Fibroblast of lung (primary cell): Measurements from ENCODE around the gene PIM3. TPM values are rescaled to one million over a fixed set of nuclear protein-coding genes. Genes with fewer than 3 reads are reported as not detected.
A peak's percentile ranks its signal among the peaks of the same experiment; 100 is the strongest.

Source experiments
- DNase-seq, 2 donors: peaks; one replicate each; pipeline versions ENCODE4 v3.0.0 to v3.0.0-alpha.2; 2010; ENCODE audit warnings: low read depth in 2 of 2
- H2AFZ ChIP-seq: 2 replicates; pipeline ENCODE4 v1.5.1; 2012; ENCODE audit warnings: low read length, control low read depth, inconsistent platforms
- H3K27ac ChIP-seq: 2 replicates; pipeline ENCODE4 v1.5.1; 2011; ENCODE audit warnings: low read length, control low read depth; ENCODE audit not compliant: insufficient read depth
- H3K27me3 ChIP-seq: 2 replicates; pipeline ENCODE4 v1.5.1; 2011; ENCODE audit warnings: mild to moderate bottlenecking, low read length; ENCODE audit not compliant: control insufficient read depth, insufficient read depth
- H3K36me3 ChIP-seq: 2 replicates; pipeline ENCODE4 v1.5.1; 2011; ENCODE audit warnings: low read length; ENCODE audit not compliant: control insufficient read depth, insufficient read depth
- H3K4me1 ChIP-seq: 2 replicates; pipeline ENCODE4 v1.5.1; 2011; ENCODE audit warnings: low read length; ENCODE audit not compliant: control insufficient read depth, insufficient read depth; ENCODE audit errors: extremely low read depth
- H3K4me2 ChIP-seq: 2 replicates; pipeline ENCODE4 v1.5.1; 2011; ENCODE audit warnings: low read length, control low read depth; ENCODE audit not compliant: insufficient read depth; ENCODE audit errors: extremely low read depth
- H3K4me3 ChIP-seq, 4 experiments: fragments of 200-600 bp in 1 of 4; sonication (generic) in 1 of 4; replicated peaks in 1 of 4; 2 replicates each; pipeline ENCODE4 v1.5.1; 2011 to 2016; ENCODE audit warnings: low read length in 4 of 4, low read depth in 3 of 4, mild to moderate bottlenecking in 3 of 4, control low read depth in 2 of 4, inconsistent platforms in 1 of 4, mixed read lengths in 1 of 4; ENCODE audit not compliant: insufficient read depth in 1 of 4; ENCODE audit errors: control extremely low read depth in 1 of 4
- H3K79me2 ChIP-seq: 2 replicates; pipeline ENCODE4 v1.5.1; 2012; ENCODE audit warnings: mild to moderate bottlenecking, low read length, inconsistent platforms; ENCODE audit not compliant: control insufficient read depth, insufficient read depth
- H3K9ac ChIP-seq: 2 replicates; pipeline ENCODE4 v1.5.1; 2011; ENCODE audit warnings: mild to moderate bottlenecking, low read length, control low read depth; ENCODE audit not compliant: insufficient read depth
- H3K9me3 ChIP-seq: 2 replicates; pipeline ENCODE4 v1.5.1; 2012; ENCODE audit warnings: low read depth, low read length; ENCODE audit not compliant: control insufficient read depth, insufficient read depth
- H4K20me1 ChIP-seq: 2 replicates; pipeline ENCODE4 v1.5.1; 2011; ENCODE audit warnings: low read length; ENCODE audit not compliant: control insufficient read depth, insufficient read depth; ENCODE audit errors: extremely low read depth
- CTCF ChIP-seq, 2 donors: IDR thresholded peaks in 1 of 2; conservative IDR thresholded peaks in 1 of 2; 1 replicate in 1 of 2; 2 replicates in 1 of 2; pipeline ENCODE4 v1.5.1; 2011 to 2012; ENCODE audit warnings: low read length in 2 of 2, control low read depth in 1 of 2, inconsistent platforms in 1 of 2, low read depth in 1 of 2, mild to moderate bottlenecking in 1 of 2
- EZH2 ChIP-seq: IDR thresholded peaks from 2 replicates; pipeline ENCODE4 v1.5.1; 2012; ENCODE audit warnings: low read length, control low read depth, mild to moderate bottlenecking; ENCODE audit errors: missing control alignments
- polyA plus RNA-seq, 2 donors: library from polyadenylated mRNA; depleted of rRNA in 1 of 2; stranded (reverse) in 1 of 2; unstranded in 1 of 2; fragments of >200 nt; gene quantifications; 2 replicates each; pipeline ENCODE4 v1.2.1, GENCODE V29; 2011 to 2012; ENCODE audit warnings: missing spikeins in 1 of 2
- total RNA-seq: library from RNA; depleted of rRNA; stranded (reverse); fragments of >200 nt; gene quantifications from 2 replicates; pipeline ENCODE4 v1.2.1, GENCODE V29; 2014

PIM3 gene
- total and polyA plus RNA-seq, 2 donors (not counting 1 experiment from before 2014, with no cell fraction given): 6.8 to 47.7 TPM

DNA sequence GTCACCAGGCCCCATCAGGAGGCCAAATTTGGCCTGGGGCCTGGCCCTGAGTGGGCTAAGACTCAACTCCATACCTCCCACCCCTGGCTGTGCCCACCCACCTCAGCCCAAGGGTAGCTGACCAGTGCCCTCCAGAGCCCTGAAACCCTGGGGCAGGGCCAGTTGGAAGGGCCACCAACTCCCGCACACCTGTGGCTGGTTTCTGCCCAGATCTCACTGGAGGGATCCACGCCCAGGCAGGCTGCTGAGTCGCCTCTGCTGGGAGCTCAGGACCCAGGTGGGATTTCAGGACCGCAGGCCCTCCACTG lies 8.9 kb upstream of the PIM3 start:
- Histone ChIP-seq H3K9me3 (no peaks in the 10 kb centered on the region), H3K27me3 (no peaks in the 10 kb centered on the region), H3K4me2 (no peak overlapping the region), H3K4me3 (no peak overlapping the region), H3K79me2 (no peaks in the 10 kb centered on the region), H3K27ac (peak overlapping the region; percentile 54), H3K9ac (no peak overlapping the region), H4K20me1 (no peaks in the 10 kb centered on the region), H2AFZ (no peak overlapping the region), H3K4me1 (peaks cover 14% of the 10 kb centered on the region), H3K36me3 (no peaks in the 10 kb centered on the region)
- TF ChIP-seq CTCF (conservative IDR thresholded peaks at IDR 0.05 in 1 of 2, IDR thresholded peaks at IDR 0.05 in 1 of 2; ENCODE audit: low read depth in 1 of 2, low read length in 2 of 2) (no peak), EZH2 (no peak)
- DNase-seq: no peak

DNA sequence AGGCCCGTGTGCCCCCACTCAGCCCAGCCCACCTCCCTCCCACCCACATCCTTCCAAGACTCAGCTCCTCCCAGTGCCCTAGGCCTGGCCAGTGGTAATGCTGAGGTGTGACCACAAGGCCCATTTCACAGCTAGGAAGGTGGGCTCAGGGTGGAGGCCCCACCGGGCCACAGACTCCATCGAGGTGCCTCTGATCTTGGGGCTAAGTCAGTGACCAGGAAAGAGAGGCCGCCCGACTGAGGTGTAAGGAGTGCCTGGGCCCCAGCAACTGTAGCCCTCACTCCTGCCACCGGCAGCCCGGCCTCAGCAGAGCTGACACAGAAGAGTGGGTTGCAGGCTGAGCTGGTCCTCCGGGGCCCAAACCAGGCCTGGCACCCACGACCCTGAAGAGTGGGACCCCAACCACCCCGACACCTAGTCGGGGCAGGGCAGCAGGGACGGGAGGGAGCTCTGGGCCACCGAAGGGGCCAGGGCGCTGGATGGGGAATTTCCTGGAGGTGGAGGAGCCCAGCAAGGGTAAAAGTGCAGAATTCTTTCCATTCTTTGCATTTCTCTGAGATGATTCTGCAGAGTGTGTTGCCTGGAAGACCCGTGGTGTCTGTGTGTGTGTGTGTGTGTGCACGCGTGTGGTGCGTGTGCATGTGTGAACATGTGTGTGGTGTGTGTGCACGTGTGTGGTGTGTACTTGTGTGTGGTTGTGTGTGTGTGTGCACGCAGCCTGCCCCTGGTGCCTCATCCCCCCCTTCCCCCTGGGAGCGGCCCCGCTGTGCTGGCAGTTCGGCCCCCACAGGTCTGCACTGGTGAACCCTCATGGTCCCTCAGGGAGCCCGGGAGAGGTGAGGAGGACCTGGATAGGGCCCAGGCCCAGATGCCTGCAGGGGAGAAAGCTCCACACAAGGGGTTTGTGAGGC lies 8.3 kb upstream of the PIM3 start:
- H3K9me3 ChIP-seq: no peaks in the 10 kb centered on the region
- no peak overlapping the region for H2AFZ ChIP-seq
- no peaks in the 10 kb centered on the region for H3K36me3 ChIP-seq
- no peak overlapping the region for H3K4me3 ChIP-seq
- H3K9ac ChIP-seq: peak overlapping the region; percentile 30
- H3K4me2 ChIP-seq: peak overlapping the region; percentile 35
- no peaks in the 10 kb centered on the region for H3K79me2 ChIP-seq
- peak overlapping the region; percentile 54 for H3K27ac ChIP-seq
- TF ChIP-seq CTCF (conservative IDR thresholded peaks at IDR 0.05 in 1 of 2, IDR thresholded peaks at IDR 0.05 in 1 of 2; ENCODE audit: low read depth in 1 of 2, low read length in 2 of 2) (no peak), EZH2 (no peak)
- no peaks in the 10 kb centered on the region for H3K27me3 ChIP-seq
- peak; percentile 33 to 87 for DNase-seq
- H4K20me1 ChIP-seq: no peaks in the 10 kb centered on the region
- peaks cover 14% of the 10 kb centered on the region for H3K4me1 ChIP-seq

GRCh38 chr22:49953027-49953679 lies 7.4 kb upstream of the PIM3 start:
- H4K20me1 ChIP-seq: no peaks in the 10 kb centered on the region
- peak overlapping the region; percentile 54 for H3K27ac ChIP-seq
- TF ChIP-seq CTCF (conservative IDR thresholded peaks at IDR 0.05 in 1 of 2, IDR thresholded peaks at IDR 0.05 in 1 of 2; ENCODE audit: low read depth in 1 of 2, low read length in 2 of 2) (no peak), EZH2 (no peak)
- H3K9me3 ChIP-seq: no peaks in the 10 kb centered on the region
- no peaks in the 10 kb centered on the region for H3K27me3 ChIP-seq
- H3K4me2 ChIP-seq: no peak overlapping the region
- DNase-seq: no peak
- no peaks in the 10 kb centered on the region for H3K79me2 ChIP-seq
- H3K9ac ChIP-seq: no peak overlapping the region
- H3K4me1 ChIP-seq: peaks cover 14% of the 10 kb centered on the region
- no peaks in the 10 kb centered on the region for H3K36me3 ChIP-seq
- no peak overlapping the region for H3K4me3 ChIP-seq
- H2AFZ ChIP-seq: no peak overlapping the region
